ENCODE data around the gene LYL1.

The LYL1 gene

DNA sequence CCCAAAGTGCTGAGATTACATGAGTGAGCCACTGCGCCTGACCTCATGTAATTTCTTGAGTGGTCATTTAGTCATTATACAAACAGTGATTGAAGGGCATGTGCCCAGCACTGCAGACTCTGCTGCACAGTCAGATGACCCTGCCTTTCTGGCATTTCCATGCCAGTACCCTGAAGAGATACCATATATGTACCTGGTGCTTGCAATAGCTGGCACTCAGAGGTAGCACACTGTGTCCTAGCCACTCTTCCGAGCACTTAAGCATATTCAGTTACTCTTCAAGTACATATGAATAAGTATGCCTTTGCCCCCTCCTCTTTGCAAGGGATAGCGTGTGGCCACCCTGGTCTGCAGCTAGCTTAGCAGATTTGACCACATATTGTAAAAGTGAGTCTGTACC is 32.0 kb upstream of the LYL1 start:
- DNase-seq (ENCODE audit: low read depth): no peak
- H3K4me3 ChIP-seq (ENCODE audit: low read depth, low read length): no peak overlapping the region
- TF ChIP-seq, protein P1, sequence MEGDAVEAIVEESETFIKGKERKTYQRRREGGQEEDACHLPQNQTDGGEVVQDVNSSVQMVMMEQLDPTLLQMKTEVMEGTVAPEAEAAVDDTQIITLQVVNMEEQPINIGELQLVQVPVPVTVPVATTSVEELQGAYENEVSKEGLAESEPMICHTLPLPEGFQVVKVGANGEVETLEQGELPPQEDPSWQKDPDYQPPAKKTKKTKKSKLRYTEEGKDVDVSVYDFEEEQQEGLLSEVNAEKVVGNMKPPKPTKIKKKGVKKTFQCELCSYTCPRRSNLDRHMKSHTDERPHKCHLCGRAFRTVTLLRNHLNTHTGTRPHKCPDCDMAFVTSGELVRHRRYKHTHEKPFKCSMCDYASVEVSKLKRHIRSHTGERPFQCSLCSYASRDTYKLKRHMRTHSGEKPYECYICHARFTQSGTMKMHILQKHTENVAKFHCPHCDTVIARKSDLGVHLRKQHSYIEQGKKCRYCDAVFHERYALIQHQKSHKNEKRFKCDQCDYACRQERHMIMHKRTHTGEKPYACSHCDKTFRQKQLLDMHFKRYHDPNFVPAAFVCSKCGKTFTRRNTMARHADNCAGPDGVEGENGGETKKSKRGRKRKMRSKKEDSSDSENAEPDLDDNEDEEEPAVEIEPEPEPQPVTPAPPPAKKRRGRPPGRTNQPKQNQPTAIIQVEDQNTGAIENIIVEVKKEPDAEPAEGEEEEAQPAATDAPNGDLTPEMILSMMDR (IDR thresholded peaks at IDR 0.05; ENCODE audit: low read depth, low read length, missing control alignments): no peak

DNA sequence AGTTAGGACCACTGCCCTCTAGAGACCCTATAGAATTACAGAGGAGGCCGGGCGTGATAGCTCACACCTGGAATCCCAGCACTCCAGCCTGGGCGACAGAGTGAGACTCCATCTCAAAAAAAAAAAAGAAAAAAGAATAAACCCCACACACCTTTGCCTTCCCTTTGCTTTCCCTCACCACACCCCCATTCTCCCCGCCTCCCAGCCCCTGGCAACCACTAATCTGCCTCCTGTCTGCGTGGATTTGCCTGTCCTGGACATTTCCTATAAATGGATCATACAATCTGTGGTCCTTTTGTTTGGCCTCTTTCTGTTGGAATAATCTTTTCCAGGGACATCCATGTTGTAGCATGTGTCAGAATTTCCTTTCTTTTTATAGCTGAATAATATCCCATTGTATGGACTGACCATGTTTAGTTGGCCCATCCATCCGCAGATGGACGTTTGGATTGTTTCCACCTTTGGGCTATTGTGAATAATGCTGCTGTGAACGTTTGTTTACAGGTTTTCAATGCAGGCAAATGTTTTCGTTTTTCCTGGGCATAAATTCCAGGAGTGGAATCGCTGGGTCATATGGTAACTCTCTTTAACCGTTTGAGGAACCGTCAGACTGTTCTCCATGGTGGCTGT is 30.7 kb upstream of the LYL1 start:
- H3K4me3 ChIP-seq (ENCODE audit: low read depth, low read length): no peak overlapping the region
- TF ChIP-seq, protein P1 (IDR thresholded peaks at IDR 0.05; ENCODE audit: low read depth, low read length, missing control alignments): no peak
- no peak for DNase-seq (ENCODE audit: low read depth)

DNA sequence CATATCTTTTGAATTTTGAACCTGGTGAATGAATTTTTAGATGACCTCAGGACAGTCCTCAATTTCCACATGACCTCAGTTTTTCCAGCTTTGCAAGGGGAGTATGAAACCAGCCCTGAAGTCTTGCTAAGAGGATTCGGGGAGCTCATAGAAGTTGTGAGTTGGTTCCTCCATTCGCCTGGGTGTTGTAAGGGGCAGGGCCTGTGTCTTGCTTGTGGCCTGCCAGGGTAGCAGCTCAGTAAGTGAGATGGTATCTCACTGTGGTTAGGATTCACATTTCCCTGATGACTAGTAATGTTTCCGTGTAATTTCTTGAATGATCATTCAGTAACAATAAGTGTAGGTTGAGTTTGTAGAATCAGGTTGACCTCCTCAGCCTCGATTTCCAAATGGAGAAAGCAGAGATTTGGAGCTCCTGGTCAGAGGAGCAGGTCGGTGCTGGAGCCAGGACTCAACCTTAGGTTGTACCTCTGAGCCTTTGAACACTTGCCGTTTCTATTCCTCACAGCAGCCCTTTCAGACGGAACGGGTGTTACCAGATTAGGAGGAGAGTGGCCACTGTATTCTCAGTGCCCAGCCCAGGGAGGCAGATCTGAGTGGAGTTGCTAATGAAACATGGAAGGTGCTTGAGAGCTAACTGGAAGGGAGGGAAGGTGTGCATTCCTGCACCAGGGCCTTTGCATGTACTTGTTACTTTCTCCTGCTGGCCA is 30.0 kb upstream of the LYL1 start:
- H3K4me3 ChIP-seq (ENCODE audit: low read depth, low read length): no peak overlapping the region
- TF ChIP-seq, protein P1 (IDR thresholded peaks at IDR 0.05; ENCODE audit: low read depth, low read length, missing control alignments): no peak
- DNase-seq (ENCODE audit: low read depth): no peak

DNA sequence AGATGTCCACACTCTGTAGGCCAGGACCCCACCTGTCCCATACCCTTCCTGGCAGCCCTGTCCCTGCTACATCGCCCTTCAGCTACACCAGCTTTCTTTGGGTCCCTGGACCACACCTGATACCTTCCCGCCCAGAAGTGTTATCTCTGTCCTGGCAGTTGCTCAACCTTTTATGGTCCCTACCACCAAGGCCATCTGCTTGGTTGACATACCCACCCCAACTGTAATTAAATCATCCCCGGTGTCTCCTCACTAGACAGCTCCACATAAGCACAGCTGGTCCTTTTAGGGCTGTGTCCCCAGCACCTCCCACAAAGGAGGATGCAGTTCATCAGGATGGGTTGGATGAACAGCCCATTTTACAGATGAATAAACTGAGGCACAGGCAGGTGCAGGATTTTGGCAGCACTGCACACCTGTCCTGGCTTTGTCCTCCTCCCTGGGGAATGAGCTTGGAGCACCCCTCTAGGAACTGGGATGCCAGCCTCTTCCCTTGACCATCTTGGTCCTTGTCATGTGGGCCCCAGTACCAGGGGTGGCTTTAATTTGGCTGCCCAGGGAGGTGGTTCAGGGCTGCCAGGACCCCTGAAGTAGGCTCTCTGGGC is 28.3 kb upstream of the LYL1 start:
- H3K4me3 ChIP-seq (ENCODE audit: low read depth, low read length): no peak overlapping the region
- TF ChIP-seq, protein P1 (IDR thresholded peaks at IDR 0.05; ENCODE audit: low read depth, low read length, missing control alignments): no peak
- no peak for DNase-seq (ENCODE audit: low read depth)

DNA sequence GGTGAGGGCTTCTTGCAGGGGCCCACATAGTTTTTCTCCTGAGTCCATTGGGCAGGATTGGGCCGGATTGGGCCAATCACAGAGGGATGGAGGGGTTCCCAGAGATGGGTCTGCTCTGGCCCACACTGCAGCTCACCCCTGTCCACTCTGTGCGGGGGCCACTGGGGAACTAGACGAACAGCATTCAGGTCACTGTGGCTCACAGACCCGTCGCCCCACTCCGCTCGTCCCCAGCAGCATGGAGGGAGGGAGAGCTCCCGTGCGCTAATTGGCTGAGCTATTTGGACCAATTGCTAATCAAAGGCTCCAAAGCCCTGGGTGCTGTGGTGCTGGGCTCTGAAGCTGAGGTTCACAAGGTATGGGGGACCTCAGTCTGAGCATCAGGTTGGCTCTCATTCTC is 26.7 kb upstream of the LYL1 start:
- TF ChIP-seq, protein P1 (IDR thresholded peaks at IDR 0.05; ENCODE audit: low read depth, low read length, missing control alignments): no peak

DNA sequence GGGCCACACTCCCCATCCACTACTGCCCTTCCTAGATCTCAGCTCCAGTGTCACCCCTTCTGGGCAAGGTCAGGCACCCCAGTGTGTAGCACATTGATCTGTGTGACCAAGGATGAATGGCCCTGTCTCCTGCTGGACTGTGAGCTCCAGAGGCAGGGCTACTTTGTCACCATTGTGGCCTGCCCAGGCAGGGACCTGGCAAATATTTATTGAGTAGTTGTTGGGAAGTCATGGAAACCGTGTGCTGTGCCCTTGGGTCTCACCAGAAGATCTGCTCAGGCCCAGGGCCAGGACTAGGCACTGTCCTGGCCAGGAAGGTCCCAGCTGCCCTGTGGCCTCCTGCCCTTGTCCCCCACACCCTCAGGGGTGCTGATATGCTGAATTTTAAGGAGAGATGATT is 25.9 kb upstream of the LYL1 start:
- no peak overlapping the region for H3K4me3 ChIP-seq (ENCODE audit: low read depth, low read length)
- no peak for DNase-seq (ENCODE audit: low read depth)
- TF ChIP-seq, protein P1 (IDR thresholded peaks at IDR 0.05; ENCODE audit: low read depth, low read length, missing control alignments): no peak

More for the DNA sequence above, 26.7 kb upstream of the LYL1 start:
- no peak for DNase-seq (ENCODE audit: low read depth)
- H3K4me3 ChIP-seq (ENCODE audit: low read depth, low read length): no peak overlapping the region

Data from GM12864 (cell line).